OCI-M1 (cell line): ENCODE data around the gene ADAM33.
A peak's percentile ranks its signal among the peaks of the same experiment; 100 is the strongest.

ENCODE experiments used
- DNase-seq: peaks from one replicate; lab custom pipeline; 2025; lab: John Stamatoyannopoulos, UW

Gene ADAM33, protein sequence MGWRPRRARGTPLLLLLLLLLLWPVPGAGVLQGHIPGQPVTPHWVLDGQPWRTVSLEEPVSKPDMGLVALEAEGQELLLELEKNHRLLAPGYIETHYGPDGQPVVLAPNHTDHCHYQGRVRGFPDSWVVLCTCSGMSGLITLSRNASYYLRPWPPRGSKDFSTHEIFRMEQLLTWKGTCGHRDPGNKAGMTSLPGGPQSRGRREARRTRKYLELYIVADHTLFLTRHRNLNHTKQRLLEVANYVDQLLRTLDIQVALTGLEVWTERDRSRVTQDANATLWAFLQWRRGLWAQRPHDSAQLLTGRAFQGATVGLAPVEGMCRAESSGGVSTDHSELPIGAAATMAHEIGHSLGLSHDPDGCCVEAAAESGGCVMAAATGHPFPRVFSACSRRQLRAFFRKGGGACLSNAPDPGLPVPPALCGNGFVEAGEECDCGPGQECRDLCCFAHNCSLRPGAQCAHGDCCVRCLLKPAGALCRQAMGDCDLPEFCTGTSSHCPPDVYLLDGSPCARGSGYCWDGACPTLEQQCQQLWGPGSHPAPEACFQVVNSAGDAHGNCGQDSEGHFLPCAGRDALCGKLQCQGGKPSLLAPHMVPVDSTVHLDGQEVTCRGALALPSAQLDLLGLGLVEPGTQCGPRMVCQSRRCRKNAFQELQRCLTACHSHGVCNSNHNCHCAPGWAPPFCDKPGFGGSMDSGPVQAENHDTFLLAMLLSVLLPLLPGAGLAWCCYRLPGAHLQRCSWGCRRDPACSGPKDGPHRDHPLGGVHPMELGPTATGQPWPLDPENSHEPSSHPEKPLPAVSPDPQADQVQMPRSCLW

DNA sequence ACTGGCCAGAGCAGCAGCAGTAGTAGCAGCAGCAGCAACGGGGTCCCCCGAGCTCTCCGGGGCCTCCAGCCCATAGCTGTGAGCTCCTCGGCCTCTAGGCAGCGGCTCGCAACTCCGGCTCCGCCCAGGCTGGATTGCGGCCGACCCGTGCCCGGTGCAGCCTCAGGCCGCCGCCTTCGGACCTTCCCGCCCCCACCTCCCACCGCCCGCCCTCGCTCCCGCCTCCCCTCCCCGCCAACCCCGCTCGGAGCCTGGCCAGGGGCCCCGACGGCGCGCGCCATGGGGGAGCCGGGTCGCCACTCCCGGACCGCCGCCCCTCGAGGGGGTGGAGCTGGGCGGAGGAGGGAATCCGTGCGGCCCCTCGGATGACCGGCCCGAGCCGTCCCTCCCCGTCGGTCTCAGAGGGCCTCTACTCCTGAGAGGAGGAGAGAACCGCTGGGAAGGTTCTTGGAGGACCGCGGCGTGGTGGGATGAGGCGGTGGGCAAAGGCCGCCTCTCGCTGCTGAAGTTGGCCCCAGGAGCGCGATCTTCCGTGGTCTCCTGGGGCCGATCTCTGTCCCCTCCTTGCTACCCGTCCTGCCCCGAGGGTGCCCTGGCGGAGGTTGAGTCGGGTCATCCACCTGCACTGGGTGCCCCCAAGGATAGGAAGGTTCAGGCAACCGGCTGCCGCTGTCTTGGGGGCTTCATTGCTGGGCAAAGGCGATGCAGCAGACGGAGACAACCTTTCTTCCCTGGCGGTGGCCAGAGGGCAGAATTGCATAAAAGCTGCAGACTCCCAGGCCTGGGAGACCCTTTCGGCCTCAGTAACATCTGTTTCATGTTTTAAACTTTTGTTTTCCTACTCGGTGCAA lies at the start of gene ADAM33:
TSS of gene ADAM33 (minus strand) at position 80 of the 851 bp plus-strand sequence. CDS start at position 74, 6 bp downstream.
- DNase-seq: no peak

DNA sequence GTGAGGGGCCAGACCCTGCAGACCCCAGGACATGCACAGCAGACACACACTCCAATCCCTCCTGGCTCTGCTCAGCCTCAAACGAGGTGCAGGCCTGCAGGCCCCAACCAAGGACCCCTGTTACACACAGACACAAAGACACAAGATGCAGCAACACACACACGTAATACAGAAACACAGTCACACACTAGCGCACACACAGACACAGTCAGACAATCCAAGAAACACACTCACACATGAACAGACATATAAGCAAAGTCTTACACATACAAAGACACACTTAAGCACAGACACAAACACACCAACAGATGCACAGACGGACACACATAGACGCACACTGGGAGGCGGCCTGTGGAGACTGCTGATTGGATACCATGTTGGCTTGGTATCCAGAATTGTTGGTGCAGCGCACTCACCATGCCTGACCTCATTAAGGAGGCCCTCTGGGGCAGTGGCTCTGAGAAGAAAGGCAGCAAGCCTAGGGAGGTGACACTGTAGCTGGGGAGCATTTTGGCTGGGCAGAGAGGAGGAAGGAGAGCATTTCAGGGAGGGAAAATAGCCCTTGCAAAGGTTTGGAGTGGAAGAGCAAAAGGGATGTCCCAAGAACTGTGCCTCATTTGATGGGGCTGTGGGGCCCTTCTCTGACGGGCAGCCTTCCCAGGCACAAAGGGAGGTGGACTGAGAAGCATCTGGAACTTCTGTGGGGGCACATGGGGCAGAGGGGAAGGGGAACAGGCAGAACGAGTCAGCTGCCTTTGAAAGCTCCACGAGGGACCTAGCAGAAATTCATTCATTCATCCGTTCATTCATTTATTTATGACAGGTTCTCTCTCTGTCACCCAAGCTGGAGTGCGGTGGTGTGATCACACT lies 49.2 kb upstream of the ADAM33 start:
- no peak for DNase-seq

DNA sequence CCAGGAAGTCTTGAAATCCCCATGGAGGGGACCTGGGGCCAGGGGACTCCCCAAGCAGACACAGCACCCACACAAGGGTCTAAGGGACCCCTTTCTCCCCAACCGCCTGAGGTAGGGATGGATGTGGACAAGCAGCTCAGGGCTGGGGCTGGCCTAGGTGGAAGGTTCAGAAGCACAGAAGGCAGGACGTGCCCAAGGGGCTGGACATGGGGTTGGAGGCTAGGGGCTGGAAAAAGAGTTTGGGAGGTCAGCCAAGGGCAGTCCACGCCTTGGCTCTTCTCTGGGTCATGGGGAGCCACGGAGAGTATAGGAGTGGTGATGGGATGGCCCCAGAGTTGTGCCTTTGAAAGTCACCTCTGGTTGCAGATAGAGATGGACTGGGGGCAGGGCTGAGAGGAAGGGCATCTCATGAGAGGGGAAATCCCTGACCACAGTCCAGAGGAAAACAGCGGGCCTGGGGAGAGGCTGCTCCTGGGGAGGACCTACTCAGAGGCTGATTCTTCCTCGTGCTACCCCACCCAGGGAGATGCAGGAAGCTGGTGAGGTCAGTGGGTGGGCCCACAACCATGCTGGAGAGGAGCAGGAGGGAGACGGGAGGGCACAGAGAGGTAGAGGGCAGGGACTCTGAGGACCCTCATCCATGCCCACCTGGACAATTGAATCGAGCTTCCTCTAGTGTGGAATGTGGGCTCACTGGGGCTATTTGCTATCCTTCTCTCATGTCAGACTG lies 48.2 kb upstream of the ADAM33 start:
- DNase-seq: no peak

DNA sequence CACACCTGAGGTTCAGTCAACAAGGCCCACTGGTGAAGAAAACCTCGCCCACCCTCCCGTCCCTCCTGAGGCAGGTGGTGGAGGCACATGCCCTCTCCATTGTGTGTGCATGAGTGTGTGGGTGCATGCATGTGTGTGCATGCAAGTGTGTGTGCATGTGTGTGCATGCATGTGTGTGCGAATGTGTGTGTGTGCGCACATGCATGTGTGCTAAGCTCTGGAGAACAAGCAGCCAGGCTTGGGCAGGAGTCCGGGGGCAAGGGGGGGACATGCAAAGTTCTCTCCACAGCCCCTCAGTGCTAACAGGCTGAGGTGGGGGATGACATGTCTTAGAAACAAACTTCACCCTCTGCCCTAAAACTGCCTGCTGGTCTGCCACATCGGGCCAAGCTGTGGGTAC lies 47.6 kb upstream of the ADAM33 start:
- no peak for DNase-seq

DNA sequence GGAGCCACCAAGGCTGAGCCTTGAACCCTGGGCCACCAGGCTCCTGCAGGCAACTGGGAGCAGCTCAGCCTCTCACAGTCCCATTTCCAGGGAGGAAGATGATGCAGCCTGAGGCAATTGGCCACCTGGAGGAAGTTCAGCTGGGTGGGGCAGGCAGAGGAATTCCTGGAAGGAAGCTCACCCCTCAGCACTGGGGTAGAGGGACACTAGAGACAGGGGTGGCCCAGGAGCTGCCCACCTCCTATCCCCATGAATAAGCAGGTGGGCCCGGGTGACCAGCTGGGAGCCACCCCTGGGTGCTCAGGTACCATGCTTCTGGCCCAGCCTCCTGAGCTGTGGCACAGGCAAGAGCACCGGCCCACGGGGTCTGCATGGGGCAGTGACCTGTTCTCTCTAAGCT lies 47.1 kb upstream of the ADAM33 start:
- no peak for DNase-seq

DNA sequence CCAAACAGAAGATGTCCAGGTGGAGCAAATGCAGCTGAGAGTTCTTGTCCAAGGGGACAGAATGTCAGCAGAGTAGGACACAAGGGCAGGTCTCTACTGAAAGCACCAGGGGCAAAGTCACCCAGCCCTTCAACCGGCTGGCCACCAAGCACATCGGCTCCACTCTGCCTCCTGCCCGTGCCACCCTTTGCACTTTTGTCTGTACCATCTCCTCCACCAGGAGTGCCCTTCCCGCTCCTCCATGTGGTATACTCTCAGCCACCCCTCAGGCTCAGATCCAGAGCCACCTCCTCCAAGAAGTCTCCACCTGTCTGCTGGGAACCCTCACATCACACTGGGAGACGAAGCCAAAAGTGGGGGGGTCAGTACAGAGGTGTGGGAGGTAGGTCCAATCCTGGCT lies 46.5 kb upstream of the ADAM33 start:
- no peak for DNase-seq

DNA sequence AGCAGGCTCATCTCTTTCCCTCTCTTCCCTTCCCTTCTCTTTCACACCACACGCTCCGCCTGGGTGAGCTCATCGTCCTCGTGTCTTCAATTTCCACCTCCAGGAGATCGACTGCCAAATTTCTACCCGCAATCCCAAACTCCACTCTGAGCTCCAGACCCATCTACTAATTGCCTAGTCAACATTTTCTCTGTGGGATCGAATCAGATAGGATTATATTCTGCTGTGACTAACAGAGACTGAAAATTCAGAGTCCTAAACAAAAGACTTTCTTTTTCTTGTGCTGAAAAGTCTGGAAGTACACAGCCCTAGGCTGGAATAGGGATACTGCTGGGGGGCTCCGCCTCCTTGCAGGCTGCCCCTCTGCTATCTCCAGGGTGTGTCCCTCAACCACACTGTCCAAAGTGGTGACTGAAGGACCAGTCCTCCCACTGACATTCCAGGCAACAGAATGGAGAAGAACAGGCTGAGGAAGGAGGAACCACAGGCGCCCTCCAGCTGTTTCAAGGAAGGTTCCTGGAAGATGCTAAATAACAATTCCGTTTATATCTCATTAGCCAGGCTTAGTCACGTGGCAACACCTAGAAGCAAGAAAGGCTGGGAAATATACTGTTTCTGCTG lies 45.7 kb upstream of the ADAM33 start:
- no peak for DNase-seq

DNA sequence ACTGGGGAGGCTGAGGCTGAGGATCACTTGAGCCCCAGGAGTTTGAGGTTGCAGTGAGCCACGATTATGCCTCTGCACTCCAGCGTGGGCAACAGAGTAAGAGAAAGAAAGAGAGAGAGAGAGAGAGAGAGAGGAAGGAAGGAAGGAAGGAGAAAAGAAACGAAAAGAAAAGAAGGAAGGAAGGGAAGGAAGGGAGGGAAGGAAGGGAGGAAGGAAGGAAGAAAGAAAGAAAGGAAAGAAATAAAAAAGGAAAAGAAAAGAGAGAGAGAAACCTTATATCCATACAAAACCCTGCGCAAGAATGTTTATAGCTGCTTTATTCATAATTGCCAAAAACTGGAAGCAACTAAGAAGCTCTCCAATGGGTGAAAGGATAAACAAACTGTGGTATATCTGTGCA lies 42.5 kb upstream of the ADAM33 start:
- no peak for DNase-seq

DNA sequence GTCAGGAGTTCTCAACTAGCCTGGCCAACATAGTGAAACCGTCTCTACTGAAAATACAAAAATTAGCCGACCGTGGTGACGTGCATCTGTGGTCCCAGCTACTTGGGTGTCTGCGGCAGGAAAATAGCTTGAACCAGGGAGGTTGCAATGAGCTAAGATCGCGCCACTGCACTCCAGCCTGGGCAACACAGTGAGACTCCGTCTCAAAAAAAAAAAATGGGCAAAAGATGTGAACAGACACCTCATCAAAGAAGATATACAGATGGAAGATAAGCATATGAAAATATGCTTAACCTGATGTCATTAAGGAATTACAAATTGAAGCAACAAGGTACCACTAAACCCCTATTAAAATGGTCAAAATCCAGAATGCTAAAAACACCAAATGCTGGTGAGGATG lies 41.5 kb upstream of the ADAM33 start:
- DNase-seq: no peak

DNA sequence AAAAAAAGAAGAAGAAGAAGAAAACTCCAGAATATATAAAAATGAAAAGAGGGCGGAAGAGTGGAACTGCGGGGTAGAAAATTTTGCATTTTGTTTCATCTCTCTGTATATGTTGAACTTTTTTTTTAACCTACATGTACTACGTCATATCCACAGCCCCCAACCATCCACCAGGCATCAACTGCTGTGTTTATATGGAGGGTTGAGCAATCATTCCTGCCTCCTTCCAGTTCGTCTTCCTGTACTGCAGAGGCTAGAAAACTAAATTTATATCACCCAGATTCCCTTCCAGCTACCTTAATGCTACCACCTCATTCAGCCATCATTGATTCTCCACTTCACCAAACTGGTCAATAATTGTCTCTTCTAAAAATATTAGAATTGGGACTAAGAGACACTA lies 40.1 kb upstream of the ADAM33 start:
- DNase-seq: no peak

DNA sequence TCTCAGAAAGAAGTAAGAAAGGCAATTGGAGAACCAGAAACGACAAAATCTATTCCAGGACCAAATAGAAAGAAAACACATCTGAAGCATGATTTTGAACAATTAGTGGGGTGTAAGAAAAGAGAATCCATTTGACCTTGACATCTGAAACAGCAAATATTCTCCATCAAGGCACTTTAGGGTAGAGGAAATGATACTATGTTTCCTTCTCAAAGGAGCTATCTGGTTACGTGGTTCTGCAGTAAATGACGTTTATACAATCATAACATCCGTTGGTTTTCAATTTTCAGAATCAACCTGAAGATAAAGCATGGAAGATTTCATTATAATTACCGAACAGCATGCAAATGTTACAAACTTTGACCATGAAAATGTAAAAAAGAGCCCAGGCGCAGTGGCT lies 38.8 kb upstream of the ADAM33 start:
- DNase-seq: no peak

DNA sequence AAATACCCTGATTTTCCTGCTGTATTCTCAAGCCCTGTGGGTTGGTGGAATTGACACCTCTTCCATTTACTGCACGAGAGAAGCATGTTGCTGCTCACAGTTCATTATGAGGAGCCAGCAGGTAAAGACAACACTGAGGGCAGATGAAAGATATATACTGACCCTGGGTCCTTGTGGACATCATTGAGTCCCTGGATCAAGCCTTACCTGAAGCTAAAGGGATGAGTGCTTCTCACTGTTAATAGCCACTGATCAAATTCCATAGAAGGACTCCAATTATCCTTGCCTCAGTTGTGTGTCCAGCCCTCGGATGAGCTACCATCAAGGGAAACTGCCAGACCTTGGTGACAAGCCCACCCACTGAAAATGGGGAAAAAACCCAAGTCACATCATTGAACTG lies 38.3 kb upstream of the ADAM33 start:
- DNase-seq: no peak

DNA sequence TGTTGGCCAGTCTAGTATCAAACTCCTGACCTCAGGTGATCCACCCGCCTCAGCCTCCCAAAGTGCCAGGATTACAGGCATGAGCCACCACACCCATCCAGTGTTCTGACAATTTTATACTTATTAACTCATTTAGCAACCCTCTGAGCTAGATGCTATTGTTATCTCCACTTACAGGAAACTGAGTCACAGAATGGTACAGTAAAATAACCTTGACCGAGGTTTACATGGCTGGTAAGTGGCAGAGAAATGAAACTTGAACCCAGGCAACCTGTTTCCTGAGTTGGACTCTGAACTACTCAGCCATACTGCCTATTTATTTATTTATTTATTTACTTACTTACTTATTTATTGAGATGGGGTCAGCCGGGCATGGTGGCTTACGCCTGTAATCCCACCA lies 37.2 kb upstream of the ADAM33 start:
- no peak for DNase-seq

DNA sequence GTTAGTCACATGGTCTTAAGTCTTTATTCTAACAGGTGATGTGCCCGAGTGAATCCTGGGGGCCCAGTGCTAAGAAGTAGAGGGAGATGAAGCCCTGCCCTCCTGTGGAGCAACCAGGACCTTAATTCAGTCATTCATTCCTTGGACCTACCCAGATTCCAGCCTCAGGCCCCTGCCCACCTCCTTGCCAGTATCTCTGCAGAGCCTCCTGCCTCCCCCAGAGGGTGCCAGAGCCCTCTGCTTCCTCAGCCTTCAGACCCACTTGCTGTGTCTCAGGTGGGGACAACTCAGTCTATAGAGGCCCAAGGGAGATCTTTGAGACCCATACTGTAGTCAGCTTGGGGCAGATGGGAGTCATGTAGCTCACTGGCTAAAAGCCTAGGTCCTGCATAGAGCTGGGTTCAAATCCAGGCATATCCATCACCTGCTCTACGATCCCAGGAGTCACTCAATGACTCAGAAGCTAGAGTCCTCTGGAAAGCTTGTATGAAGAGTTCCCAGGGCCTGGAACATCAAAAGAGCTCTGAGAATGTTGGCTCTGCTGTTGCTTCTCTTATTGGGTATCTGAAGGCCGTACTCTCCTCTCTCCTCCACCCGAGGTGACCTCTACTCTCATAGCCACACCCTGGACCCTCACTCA lies 34.5 kb upstream of the ADAM33 start:
- peak; percentile 64 for DNase-seq

DNA sequence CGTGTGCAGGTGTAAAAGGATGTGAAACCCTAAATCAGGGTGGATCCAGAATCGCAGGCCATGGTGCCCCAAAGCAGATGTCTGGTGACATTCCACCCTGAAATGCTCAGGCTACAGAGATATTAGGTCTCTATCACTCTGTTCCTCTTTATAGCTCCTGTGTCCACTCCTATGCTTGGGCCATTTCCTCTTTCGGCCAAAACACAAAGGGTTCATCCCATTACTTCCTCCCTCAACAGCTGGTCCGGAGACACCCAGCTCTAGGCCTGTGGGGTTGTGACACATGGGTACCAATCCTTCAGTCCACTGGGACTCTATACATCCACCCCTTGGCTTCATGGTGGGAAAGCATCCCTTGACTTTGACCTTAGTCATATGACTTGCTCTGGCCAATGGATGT lies 32.3 kb upstream of the ADAM33 start:
- peak; percentile 23 for DNase-seq

DNA sequence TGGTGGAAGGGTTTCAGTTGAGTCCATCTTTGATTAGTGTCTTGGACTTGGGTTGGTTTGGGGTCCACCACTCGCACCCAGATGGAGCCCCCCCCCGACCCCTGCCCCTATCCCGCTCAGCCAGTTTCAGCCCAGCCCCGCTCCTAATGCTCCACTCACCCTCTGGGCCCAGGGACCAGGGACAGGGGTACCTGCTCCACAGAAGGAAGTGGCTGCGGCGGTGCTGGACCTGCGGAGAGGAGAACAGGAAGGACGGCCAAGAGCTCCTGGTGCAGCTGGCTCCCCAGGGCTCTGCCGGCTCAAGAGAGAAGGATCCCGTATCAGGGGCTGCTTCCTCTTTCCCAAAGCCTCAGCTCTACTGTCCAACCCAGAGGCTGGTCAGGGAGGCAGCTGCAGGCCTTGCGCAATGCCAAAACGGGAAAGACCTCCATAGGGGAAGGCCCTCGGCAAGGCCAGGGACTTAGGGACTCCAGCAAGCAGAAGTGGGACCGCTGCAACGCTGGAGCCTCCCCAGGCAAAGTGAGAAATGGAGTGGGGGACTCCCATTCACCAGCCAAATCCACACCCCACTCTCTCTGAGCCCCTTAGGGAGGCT lies 30.6 kb upstream of the ADAM33 start, which contains the start of gene SIGLEC1:
TSS of gene SIGLEC1 (minus strand) at position 322 of the 595 bp plus-strand sequence. CDS start 5,472 bp downstream, outside the sequence.
- DNase-seq: peak; percentile 46

DNA sequence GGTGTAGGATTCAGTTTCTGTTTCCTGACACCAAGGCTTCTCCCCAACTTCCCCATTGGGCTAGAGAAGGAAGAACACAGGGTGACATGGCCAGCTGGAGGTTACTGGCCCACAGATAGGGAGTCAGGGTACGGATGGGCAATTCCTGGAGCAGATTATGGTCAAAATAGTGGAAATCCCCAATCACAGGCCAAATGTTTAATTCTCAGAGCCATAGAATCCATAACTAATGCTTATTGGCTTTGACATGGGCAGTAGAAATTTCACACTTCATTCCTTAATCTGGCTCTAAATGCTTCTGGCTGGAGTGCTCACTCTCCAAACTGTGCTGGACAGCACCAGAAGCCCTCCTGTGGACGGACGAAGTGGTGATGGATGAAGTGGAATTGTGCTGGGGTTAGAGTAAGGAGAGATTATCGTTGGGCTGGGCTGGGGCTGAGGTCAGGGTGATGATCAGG lies 29.7 kb upstream of the ADAM33 start:
- DNase-seq: no peak

DNA sequence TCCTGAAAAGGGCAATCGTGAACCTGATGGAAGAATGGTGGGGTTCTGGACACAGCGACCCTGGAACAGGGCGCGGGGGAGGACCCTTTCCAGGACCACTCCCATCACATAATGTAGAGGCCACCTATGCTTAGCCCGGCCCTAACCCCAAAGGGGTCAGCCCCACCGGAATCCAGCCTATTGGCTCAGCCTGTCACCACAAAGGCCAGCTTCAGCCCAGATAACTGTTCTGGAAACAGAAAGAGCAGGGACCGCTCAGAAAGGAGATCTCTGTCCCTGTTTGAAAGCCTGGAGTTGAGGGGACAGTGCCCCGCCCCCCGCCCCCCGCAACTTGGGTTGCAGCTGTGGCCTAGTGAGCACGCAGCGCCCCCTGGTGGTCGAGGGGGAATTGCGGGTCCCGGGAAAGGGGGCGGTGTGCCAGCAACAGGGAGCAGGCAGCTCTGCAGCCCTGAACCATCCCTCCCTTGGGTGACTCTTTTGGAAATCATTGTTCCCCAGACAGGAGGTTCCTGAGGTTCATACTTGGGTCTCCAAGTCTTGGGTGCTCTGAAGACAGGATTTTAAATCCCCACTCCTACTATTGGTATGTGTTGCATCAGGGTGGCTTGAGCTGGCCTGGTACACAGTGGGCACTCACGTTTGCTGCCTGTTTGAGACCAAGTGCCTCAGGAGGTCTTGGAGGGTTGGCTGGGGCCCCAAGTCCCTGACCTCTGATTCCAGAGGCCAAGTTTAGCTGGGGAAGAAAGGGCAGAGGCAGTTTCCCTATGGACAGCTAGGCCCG lies 29.1 kb upstream of the ADAM33 start:
- peak; percentile 80 for DNase-seq
